GM13977 (cell line): ENCODE measurements around the gene COL12A1.

Experiments
- DNase-seq: peaks from one replicate; pipeline ENCODE4 v3.0.0; 2012; ENCODE audit warnings: low spot score
- in situ Hi-C: fragments of 300-500 bp; cut with MboI; formaldehyde crosslinking; loops from one replicate; pipeline ENCODE4 v1.12.0; 2022; ENCODE audit warnings: low sequenced_read_pairs, low pct_unique_long_range_greater_than_20kb, mixed read lengths, inconsistent platforms; ENCODE audit not compliant: unreplicated experiment
- TF ChIP-seq, protein P1 (sequence below): IDR thresholded peaks from 2 replicates; pipeline ENCODE4 v1.5.1; 2012; ENCODE audit warnings: mild to moderate bottlenecking, control low read depth; ENCODE audit not compliant: insufficient read depth; ENCODE audit errors: extremely low read depth, missing control alignments

COL12A1 gene

DNA sequence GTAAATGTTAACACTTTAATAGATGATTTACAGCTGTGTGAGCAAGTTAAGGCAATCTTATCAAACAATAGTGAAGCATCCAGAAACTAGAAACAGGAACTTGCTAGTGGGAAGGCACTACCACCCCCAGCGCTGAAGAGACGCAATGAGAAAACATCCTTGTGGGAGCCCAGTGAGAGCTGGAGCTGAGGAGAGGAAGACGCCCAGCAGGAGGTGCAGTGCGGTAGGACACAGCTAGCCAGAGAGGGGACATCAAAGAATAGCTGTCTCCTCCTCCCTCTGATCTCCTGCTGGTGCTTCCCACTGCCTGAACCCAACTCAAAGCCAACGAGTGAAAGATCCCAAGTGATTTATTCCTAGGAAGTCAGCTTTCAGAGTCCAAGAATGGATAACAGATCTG lies 140.3 kb downstream of the COL12A1 start:
- DNase-seq, result no peak
- TF ChIP-seq, protein P1, sequence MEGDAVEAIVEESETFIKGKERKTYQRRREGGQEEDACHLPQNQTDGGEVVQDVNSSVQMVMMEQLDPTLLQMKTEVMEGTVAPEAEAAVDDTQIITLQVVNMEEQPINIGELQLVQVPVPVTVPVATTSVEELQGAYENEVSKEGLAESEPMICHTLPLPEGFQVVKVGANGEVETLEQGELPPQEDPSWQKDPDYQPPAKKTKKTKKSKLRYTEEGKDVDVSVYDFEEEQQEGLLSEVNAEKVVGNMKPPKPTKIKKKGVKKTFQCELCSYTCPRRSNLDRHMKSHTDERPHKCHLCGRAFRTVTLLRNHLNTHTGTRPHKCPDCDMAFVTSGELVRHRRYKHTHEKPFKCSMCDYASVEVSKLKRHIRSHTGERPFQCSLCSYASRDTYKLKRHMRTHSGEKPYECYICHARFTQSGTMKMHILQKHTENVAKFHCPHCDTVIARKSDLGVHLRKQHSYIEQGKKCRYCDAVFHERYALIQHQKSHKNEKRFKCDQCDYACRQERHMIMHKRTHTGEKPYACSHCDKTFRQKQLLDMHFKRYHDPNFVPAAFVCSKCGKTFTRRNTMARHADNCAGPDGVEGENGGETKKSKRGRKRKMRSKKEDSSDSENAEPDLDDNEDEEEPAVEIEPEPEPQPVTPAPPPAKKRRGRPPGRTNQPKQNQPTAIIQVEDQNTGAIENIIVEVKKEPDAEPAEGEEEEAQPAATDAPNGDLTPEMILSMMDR, result no peak

DNA sequence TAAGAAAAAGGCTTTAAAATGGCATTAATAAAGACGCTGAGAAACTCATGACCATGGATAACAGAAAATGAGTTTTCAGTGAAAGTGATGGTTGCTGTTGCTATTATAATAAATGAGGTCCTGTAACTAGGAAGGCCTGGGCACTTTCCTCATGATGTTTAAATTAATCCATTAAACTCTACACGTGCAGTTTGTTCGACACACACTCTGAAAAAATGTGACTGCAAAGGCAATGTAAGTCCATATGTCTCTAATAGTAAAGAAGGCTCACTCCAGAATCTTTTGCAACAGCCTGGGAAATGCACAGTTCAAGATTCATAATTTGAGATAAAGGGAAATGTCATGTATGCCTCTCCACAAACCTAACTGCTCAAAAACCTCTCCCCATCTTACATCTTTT lies 153.4 kb downstream of the COL12A1 start:
- DNase-seq, result no peak
- TF ChIP-seq, protein P1, result no peak
- in situ Hi-C loops, result no loop called here

More for the DNA sequence above, 140.3 kb downstream of the COL12A1 start:
- in situ Hi-C loops, result no loop called here

DNA sequence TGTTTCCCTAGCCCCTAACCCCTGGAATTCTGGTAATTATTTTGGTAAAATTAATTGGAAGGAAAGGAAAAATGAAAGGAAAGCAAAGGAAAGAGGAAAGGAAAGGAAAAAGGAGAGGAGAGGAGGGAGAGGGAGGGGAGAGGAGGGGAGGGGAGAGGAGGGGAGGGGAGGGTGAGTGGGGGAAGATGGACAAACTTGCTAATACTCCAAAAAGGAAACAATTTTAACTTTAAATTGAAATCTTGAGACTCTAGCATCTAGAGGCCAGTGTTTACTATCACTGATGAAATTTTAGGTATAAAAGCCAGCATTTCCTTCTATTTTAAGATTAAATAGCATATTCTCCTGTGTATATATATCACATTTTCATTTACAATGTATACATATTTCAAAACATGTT lies 156.5 kb downstream of the COL12A1 start:
- TF ChIP-seq, protein P1, result no peak
- no peak for DNase-seq
- in situ Hi-C loops, result no loop called here

DNA sequence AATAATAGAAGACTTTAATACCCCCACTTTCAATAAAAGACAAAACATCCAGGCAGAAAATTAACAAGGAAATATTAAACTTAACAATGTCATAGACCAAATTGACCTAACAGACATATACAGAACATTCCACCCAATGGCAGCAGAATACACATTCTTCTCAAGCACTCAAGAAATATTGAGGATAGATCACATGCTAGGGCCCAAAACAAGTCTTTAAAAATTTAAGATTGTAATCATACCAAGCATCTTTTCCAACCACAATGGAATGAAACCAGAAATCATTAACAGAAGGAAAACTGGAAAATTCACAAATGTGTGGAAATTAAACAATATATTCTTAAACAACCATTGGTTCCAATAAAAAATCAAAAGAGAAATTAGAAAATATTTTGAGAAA lies 161.0 kb downstream of the COL12A1 start:
- in situ Hi-C loops, result no loop called here
- DNase-seq, result no peak
- TF ChIP-seq, protein P1, result no peak

DNA sequence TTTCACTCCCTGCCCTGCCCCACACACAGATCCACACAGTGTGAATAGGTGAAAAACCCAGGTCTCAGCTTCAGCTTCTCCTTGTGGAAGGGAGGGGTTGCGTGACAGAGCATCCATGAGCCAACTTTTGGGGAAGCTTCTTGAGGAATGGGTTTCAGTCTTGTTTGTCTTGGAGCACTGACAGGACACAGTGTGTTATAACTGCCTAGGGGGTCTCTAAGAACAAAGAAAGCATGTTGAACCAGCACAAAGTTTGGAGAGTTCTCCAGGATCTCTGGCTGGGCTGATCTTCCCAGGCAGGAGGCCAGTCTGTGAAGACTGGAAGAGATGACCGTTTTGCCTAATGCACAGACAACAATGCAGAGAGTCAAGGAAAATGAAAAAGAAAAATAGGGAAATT lies 164.5 kb downstream of the COL12A1 start:
- TF ChIP-seq, protein P1, result no peak
- in situ Hi-C loops, result no loop called here
- no peak for DNase-seq
